SK-N-SH (cell line): ENCODE results near the gene NAMPT. TPM values are rescaled to one million over a fixed set of nuclear protein-coding genes. Genes with fewer than 3 reads are reported as not detected.

Experiments used
- CTCF ChIA-PET: fragments of 300-600, 350-600 bp; formaldehyde crosslinking; extraction: SDS; loops from one replicate; lab custom pipeline; 2021; lab: Yijun Ruan, JAX
- POLR2A ChIA-PET: fragments of 350-600 bp; sonication (Branson Sonifier 250); formaldehyde crosslinking; extraction: SDS; loops from one replicate; lab custom pipeline; 2020; ENCODE audit warnings: antibody characterized with exemption, inconsistent platforms; lab: Yijun Ruan, JAX
- DNase-seq: peaks from one replicate; pipeline ENCODE4 v3.0.0; 2012
- H2AFZ ChIP-seq: fragments of 200-600 bp; sonication (generic); 2 replicates; pipeline ENCODE4 v1.8.1; 2016; ENCODE audit warnings: antibody characterized with exemption, mild to moderate bottlenecking, low read depth
- H3F3A ChIP-seq: fragments of 200-600 bp; sonication (generic); replicated peaks from 2 replicates; pipeline ENCODE3; 2016; ENCODE audit warnings: antibody characterized with exemption, mild to moderate bottlenecking; ENCODE audit not compliant: insufficient read depth
- H3K27ac ChIP-seq, 2 experiments: fragments of 200-500 bp in 1 of 2; fragments of 200-600 bp in 1 of 2; sonication (Bioruptor generic) in 1 of 2; sonication (generic), shearing (Covaris generic) in 1 of 2; 2 replicates each; pipeline versions ENCODE4 v1.5.1 to v1.6.1; 2014 to 2016; ENCODE audit warnings: low read depth in 2 of 2, inconsistent platforms in 1 of 2, low read length in 1 of 2, mild to moderate bottlenecking in 1 of 2, mixed read lengths in 1 of 2
- H3K27me3 ChIP-seq: fragments of 200-600 bp; sonication (generic), shearing (Covaris generic); 2 replicates; pipeline ENCODE4 v1.6.1; 2016; ENCODE audit warnings: mixed run types; ENCODE audit not compliant: insufficient read depth
- H3K36me3 ChIP-seq, 2 experiments: fragments of 200-500 bp in 1 of 2; fragments of 200-600 bp in 1 of 2; sonication (Bioruptor generic) in 1 of 2; sonication (generic) in 1 of 2; replicated peaks in 1 of 2; 2 replicates each; pipeline versions ENCODE3 to v1.5.1; 2014 to 2016; ENCODE audit warnings: low read length in 1 of 2, mild to moderate bottlenecking in 1 of 2; ENCODE audit not compliant: insufficient read depth in 2 of 2, control insufficient read depth in 1 of 2
- H3K4me1 ChIP-seq, 2 experiments: fragments of 200-500 bp in 1 of 2; fragments of 200-600 bp in 1 of 2; sonication (Bioruptor generic) in 1 of 2; sonication (generic), shearing (Covaris generic) in 1 of 2; 2 replicates each; pipeline versions ENCODE4 v1.5.1 to v1.6.1; 2014 to 2016; ENCODE audit warnings: low read depth in 1 of 2, low read length in 1 of 2, mixed run types in 1 of 2; ENCODE audit not compliant: insufficient read depth in 2 of 2, control insufficient read depth in 1 of 2
- H3K4me2 ChIP-seq: fragments of 200-600 bp; sonication (generic), shearing (Covaris generic); 2 replicates; pipeline ENCODE4 v1.6.1; 2017; ENCODE audit warnings: mixed run types
- H3K4me3 ChIP-seq, 2 experiments: fragments of 200-500 bp in 1 of 2; fragments of 200-600 bp in 1 of 2; sonication (Bioruptor generic) in 1 of 2; sonication (generic), shearing (Covaris generic) in 1 of 2; 2 replicates each; pipeline versions ENCODE4 v1.5.1 to v1.8.1; 2014 to 2016; ENCODE audit warnings: low read depth in 2 of 2, inconsistent platforms in 1 of 2, low read length in 1 of 2, mild to moderate bottlenecking in 1 of 2, mixed read lengths in 1 of 2, moderate library complexity in 1 of 2
- H3K79me2 ChIP-seq: fragments of 200-600 bp; sonication (generic); 2 replicates; pipeline ENCODE4 v1.8.1; 2017; ENCODE audit warnings: mild to moderate bottlenecking; ENCODE audit not compliant: insufficient read depth
- H3K9ac ChIP-seq: fragments of 200-600 bp; sonication (generic); 2 replicates; pipeline ENCODE4 v1.6.1; 2017; ENCODE audit warnings: mixed run types
- H3K9me2 ChIP-seq: fragments of 200-600 bp; sonication (generic); 2 replicates; pipeline ENCODE4 v1.6.1; 2017; ENCODE audit warnings: mixed run types
- H3K9me3 ChIP-seq: fragments of 200-600 bp; sonication (generic); 2 replicates; pipeline ENCODE4 v1.6.1; 2017; ENCODE audit warnings: mixed run types, mild to moderate bottlenecking, moderate library complexity
- H4K20me1 ChIP-seq: fragments of 200-600 bp; sonication (generic); 2 replicates; pipeline ENCODE4 v1.6.1; 2017; ENCODE audit warnings: mild to moderate bottlenecking, mixed run types; ENCODE audit not compliant: insufficient read depth
- CHD2 ChIP-seq: fragments of 150-350 bp; IDR thresholded peaks from 2 replicates; pipeline ENCODE4 v1.6.1; 2018; ENCODE audit warnings: low read length; ENCODE audit not compliant: partially characterized antibody
- CTCF ChIP-seq: fragments of 200-600 bp; sonication (generic); IDR thresholded peaks from 2 replicates; pipeline ENCODE4 v1.6.1; 2017; ENCODE audit warnings: antibody characterized with exemption, mild to moderate bottlenecking, moderate library complexity
- ELF1 ChIP-seq: IDR thresholded peaks from 2 replicates; pipeline ENCODE4 v1.4.0; 2012
- EP300 ChIP-seq, 2 experiments: IDR thresholded peaks; 2 replicates each; pipeline versions ENCODE4 v1.4.0 to v1.6.1; 2012; ENCODE audit warnings: borderline replicate concordance in 1 of 2, low read depth in 1 of 2, low read length in 1 of 2
- FOXJ3 ChIP-seq: sonication (generic); formaldehyde crosslinking; IDR thresholded peaks from 2 replicates; pipeline ENCODE4 v1.5.1; 2020; ENCODE audit warnings: mild to moderate bottlenecking, missing genetic modification reagents
- GABPA ChIP-seq: IDR thresholded peaks from 2 replicates; pipeline ENCODE4 v1.4.0; 2012; ENCODE audit warnings: low read depth, mild to moderate bottlenecking
- JUND ChIP-seq: IDR thresholded peaks from 2 replicates; pipeline ENCODE4 v1.4.0; 2012
- MEF2A ChIP-seq: IDR thresholded peaks from 2 replicates; pipeline ENCODE4 v1.4.0; 2012; ENCODE audit warnings: low read depth, borderline replicate concordance
- MXI1 ChIP-seq: IDR thresholded peaks from 2 replicates; pipeline ENCODE4 v1.6.1; 2012; ENCODE audit warnings: mild to moderate bottlenecking, low read depth, low read length, improper control_type of control experiment
- NFIC ChIP-seq: IDR thresholded peaks from 2 replicates; pipeline ENCODE4 v1.4.0; 2012; ENCODE audit warnings: borderline replicate concordance
- POLR2AphosphoS5 ChIP-seq: IDR thresholded peaks from 2 replicates; pipeline ENCODE4 v1.6.1; 2012; ENCODE audit warnings: low read depth, low read length
- RFX5 ChIP-seq: IDR thresholded peaks from 2 replicates; pipeline ENCODE4 v1.6.1; 2012; ENCODE audit warnings: mild to moderate bottlenecking, improper control_type of control experiment, low read length
- RXRA ChIP-seq: IDR thresholded peaks from 2 replicates; pipeline ENCODE4 v1.4.0; 2012; ENCODE audit warnings: low read depth, mild to moderate bottlenecking, borderline replicate concordance
- SIN3A ChIP-seq: IDR thresholded peaks from 2 replicates; pipeline ENCODE4 v1.6.1; 2012; ENCODE audit warnings: low read depth, mild to moderate bottlenecking, low read length, moderate library complexity, borderline replicate concordance
- SMC3 ChIP-seq: IDR thresholded peaks from 2 replicates; pipeline ENCODE4 v1.6.1; 2012; ENCODE audit warnings: low read depth, low read length, improper control_type of control experiment
- TAF1 ChIP-seq: IDR thresholded peaks from 2 replicates; pipeline ENCODE4 v1.6.1; 2012; ENCODE audit warnings: low read depth, mild to moderate bottlenecking, low read length, moderate library complexity, borderline replicate concordance
- TCF12 ChIP-seq: IDR thresholded peaks from 2 replicates; pipeline ENCODE4 v1.4.0; 2012
- YY1 ChIP-seq: IDR thresholded peaks from 2 replicates; pipeline ENCODE4 v1.4.0; 2012; ENCODE audit warnings: low read depth, mild to moderate bottlenecking
- WGBS: methylation state at CpG from one replicate; pipeline ENCODE4 v1.1.6; 2017; ENCODE audit warnings: low lambda C conversion rate; 5-methylcytosine and 5-hydroxymethylcytosine counted together
- polyA plus RNA-seq, 3 experiments: library from polyadenylated mRNA; depleted of rRNA; stranded (reverse); fragments of >200 nt; gene quantifications; 2 replicates each; pipeline ENCODE4 v1.2.3, GENCODE V29; 2012
- TF ChIP-seq, protein P1 (sequence below): IDR thresholded peaks from 2 replicates; pipeline ENCODE4 v1.4.0; 2012; ENCODE audit warnings: low read depth
- TF ChIP-seq, protein P2 (sequence below): IDR thresholded peaks from 2 replicates; pipeline ENCODE4 v1.6.1; 2012; ENCODE audit warnings: mild to moderate bottlenecking, low read depth, low read length, moderate library complexity
- TF ChIP-seq, protein P3 (sequence below): IDR thresholded peaks from 2 replicates; pipeline ENCODE4 v1.4.0; 2012; ENCODE audit warnings: low read depth, borderline replicate concordance
- TF ChIP-seq, protein P4 (sequence below): IDR thresholded peaks from 2 replicates; pipeline ENCODE4 v1.4.0; 2012; ENCODE audit warnings: low read depth, borderline replicate concordance

NAMPT gene
- polyA plus RNA-seq, 1 of the 3 experiments (the other 2 are of a cell fraction) = 20.1 TPM

- Histone ChIP-seq H3K9ac (no peak overlapping the region), H3F3A (peaks cover 13% of the 10 kb centered on the region), H3K27me3 (no peaks in the 10 kb centered on the region), H3K79me2 (no peaks in the 10 kb centered on the region), H3K27ac (no peak overlapping the region), H3K4me2 (no peak overlapping the region), H2AFZ (no peak overlapping the region), H3K4me1 (peaks cover 0 to 10% of the 10 kb centered on the region in 2 experiments; a peak in 1 of 4 replicates), H3K36me3 (no peaks in the 10 kb centered on the region), H3K9me2 (no peaks in the 10 kb centered on the region), H4K20me1 (no peaks in the 10 kb centered on the region), H3K4me3 (no peak overlapping the region), H3K9me3 (no peaks in the 10 kb centered on the region)
- TF ChIP-seq GABPA (no peak), RFX5 (no peak), SMC3 (no peak), SIN3A (no peak), TCF12 (no peak), JUND (no peak)
- CTCF ChIA-PET = interaction anchor here (1.0 kb wide), 2 partner anchors 15 to 420 kb away, joined by 3 read pairs; no protein-coding TSS in a partner anchor
- POLR2A ChIA-PET = no interaction called here
- DNase-seq = no peak
These were observed 32.2 kb upstream of the NAMPT start for GRCh38 chr7:106316947-106317346.

DNA sequence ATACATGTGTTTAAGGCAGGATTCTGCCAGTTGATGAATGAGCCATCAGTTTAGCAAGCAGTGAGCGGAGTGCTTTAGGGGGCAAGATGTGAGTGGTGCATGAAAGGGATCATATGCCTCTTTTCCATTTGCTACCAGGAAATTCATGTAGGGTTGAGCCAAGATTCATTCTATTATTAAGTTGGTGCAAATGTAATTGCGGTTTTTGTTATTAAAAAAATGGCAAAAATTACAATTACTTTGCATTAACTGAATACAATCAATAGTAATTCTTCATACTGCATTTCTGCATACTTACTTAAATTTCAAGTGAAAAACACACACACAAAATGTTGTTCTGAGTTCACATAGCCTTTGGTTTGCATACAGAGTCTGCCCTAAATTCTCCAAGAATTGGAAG is 30.1 kb upstream of the NAMPT start:
- 83% methylated on average over 2 of the region's 2 CpGs for WGBS
- H3K4me2 ChIP-seq = no peak overlapping the region
- H3K9me2 ChIP-seq = no peaks in the 10 kb centered on the region
- ChIA-PET CTCF (interaction anchor here (0.6 kb wide), 1 partner anchor 108 kb away, joined by 3 read pairs; no protein-coding TSS in a partner anchor), POLR2A (no interaction called here)
- H3K79me2 ChIP-seq = no peaks in the 10 kb centered on the region
- peaks cover 0 to 10% of the 10 kb centered on the region in 2 experiments; a peak in 1 of 4 replicates for H3K4me1 ChIP-seq
- H3K27me3 ChIP-seq = no peaks in the 10 kb centered on the region
- H2AFZ ChIP-seq = no peak overlapping the region
- no peak overlapping the region for H3K27ac ChIP-seq
- DNase-seq = no peak
- H3K9ac ChIP-seq = no peak overlapping the region
- no peaks in the 10 kb centered on the region for H3K9me3 ChIP-seq
- H3K4me3 ChIP-seq = no peak overlapping the region
- H3K36me3 ChIP-seq = no peaks in the 10 kb centered on the region
- peaks cover 13% of the 10 kb centered on the region for H3F3A ChIP-seq
- no peaks in the 10 kb centered on the region for H4K20me1 ChIP-seq
- TF ChIP-seq TAF1 = no peak
- TF ChIP-seq JUND = no peak
- TF ChIP-seq MXI1 = no peak
- TF ChIP-seq EP300 (IDR thresholded peaks at IDR 0.05; ENCODE audit: borderline replicate concordance in 1 of 2, low read depth in 1 of 2, low read length in 1 of 2) = no peak
- TF ChIP-seq, protein P1, sequence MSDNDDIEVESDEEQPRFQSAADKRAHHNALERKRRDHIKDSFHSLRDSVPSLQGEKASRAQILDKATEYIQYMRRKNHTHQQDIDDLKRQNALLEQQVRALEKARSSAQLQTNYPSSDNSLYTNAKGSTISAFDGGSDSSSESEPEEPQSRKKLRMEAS = no peak
- no peak for TF ChIP-seq FOXJ3 (CRISPR knock-in tag)
- TF ChIP-seq CTCF = no peak
- TF ChIP-seq, protein P2, sequence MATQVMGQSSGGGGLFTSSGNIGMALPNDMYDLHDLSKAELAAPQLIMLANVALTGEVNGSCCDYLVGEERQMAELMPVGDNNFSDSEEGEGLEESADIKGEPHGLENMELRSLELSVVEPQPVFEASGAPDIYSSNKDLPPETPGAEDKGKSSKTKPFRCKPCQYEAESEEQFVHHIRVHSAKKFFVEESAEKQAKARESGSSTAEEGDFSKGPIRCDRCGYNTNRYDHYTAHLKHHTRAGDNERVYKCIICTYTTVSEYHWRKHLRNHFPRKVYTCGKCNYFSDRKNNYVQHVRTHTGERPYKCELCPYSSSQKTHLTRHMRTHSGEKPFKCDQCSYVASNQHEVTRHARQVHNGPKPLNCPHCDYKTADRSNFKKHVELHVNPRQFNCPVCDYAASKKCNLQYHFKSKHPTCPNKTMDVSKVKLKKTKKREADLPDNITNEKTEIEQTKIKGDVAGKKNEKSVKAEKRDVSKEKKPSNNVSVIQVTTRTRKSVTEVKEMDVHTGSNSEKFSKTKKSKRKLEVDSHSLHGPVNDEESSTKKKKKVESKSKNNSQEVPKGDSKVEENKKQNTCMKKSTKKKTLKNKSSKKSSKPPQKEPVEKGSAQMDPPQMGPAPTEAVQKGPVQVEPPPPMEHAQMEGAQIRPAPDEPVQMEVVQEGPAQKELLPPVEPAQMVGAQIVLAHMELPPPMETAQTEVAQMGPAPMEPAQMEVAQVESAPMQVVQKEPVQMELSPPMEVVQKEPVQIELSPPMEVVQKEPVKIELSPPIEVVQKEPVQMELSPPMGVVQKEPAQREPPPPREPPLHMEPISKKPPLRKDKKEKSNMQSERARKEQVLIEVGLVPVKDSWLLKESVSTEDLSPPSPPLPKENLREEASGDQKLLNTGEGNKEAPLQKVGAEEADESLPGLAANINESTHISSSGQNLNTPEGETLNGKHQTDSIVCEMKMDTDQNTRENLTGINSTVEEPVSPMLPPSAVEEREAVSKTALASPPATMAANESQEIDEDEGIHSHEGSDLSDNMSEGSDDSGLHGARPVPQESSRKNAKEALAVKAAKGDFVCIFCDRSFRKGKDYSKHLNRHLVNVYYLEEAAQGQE = no peak
- TF ChIP-seq, protein P3, sequence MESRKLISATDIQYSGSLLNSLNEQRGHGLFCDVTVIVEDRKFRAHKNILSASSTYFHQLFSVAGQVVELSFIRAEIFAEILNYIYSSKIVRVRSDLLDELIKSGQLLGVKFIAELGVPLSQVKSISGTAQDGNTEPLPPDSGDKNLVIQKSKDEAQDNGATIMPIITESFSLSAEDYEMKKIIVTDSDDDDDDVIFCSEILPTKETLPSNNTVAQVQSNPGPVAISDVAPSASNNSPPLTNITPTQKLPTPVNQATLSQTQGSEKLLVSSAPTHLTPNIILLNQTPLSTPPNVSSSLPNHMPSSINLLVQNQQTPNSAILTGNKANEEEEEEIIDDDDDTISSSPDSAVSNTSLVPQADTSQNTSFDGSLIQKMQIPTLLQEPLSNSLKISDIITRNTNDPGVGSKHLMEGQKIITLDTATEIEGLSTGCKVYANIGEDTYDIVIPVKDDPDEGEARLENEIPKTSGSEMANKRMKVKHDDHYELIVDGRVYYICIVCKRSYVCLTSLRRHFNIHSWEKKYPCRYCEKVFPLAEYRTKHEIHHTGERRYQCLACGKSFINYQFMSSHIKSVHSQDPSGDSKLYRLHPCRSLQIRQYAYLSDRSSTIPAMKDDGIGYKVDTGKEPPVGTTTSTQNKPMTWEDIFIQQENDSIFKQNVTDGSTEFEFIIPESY = no peak
- no peak for TF ChIP-seq RFX5
- TF ChIP-seq POLR2AphosphoS5 = no peak
- TF ChIP-seq YY1 = no peak
- no peak for TF ChIP-seq RXRA
- no peak for TF ChIP-seq NFIC
- TF ChIP-seq ELF1 = no peak
- no peak for TF ChIP-seq GABPA
- TF ChIP-seq MEF2A = no peak
- TF ChIP-seq, protein P4, sequence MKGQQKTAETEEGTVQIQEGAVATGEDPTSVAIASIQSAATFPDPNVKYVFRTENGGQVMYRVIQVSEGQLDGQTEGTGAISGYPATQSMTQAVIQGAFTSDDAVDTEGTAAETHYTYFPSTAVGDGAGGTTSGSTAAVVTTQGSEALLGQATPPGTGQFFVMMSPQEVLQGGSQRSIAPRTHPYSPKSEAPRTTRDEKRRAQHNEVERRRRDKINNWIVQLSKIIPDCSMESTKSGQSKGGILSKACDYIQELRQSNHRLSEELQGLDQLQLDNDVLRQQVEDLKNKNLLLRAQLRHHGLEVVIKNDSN = no peak
- no peak for TF ChIP-seq CHD2
